Activated naive CD8-positive, alpha-beta T cell treated with anti-CD3 and anti-CD28 coated beads, Interleukin-2, amount 10 ng/mL, durations not matched to agents 7 days and 5 days (primary cell): ENCODE data around the gene PBX4. TPM values are rescaled to one million over a fixed set of nuclear protein-coding genes. Genes with fewer than 3 reads are reported as not detected.
"Not testable (repeated sequence)": the region's sequence is repeated elsewhere in the genome, so short reads cannot be mapped to it uniquely, and the experiment has no call there.

ENCODE experiments used
- ATAC-seq: fragments of 150-1000 bp; cut with Tn5 transposase; one replicate; pipeline ENCODE4 v1.10.0; 2021; ENCODE audit warnings: low read depth, moderate library complexity
- POLR2A ChIA-PET: fragments of 350-600 bp; sonication (Branson Sonifier 250); formaldehyde crosslinking; loops from one replicate; lab custom pipeline; 2021; ENCODE audit warnings: antibody characterized with exemption; lab: Charles Lee
- DNase-seq: peaks from one replicate; pipeline ENCODE4 v3.0.0; 2021
- H3K27ac Mint-ChIP-seq: one replicate; pipeline ENCODE4 v1.8.0; 2022; ENCODE audit warnings: mild to moderate bottlenecking, mixed read lengths
- H3K27me3 Mint-ChIP-seq: one replicate; pipeline ENCODE4 v1.8.0; 2022; ENCODE audit warnings: mild to moderate bottlenecking, moderate library complexity, mixed read lengths
- H3K36me3 Mint-ChIP-seq: one replicate; pipeline ENCODE4 v1.8.0; 2021; ENCODE audit warnings: mild to moderate bottlenecking, mixed read lengths
- H3K4me1 Mint-ChIP-seq: one replicate; pipeline ENCODE4 v1.8.0; 2021; ENCODE audit warnings: mixed read lengths
- H3K4me3 Mint-ChIP-seq: one replicate; pipeline ENCODE4 v1.8.0; 2022; ENCODE audit warnings: mild to moderate bottlenecking, moderate library complexity, mixed read lengths
- H3K9me3 Mint-ChIP-seq: one replicate; pipeline ENCODE4 v1.8.0; 2021; ENCODE audit warnings: mixed read lengths
- total RNA-seq, 2 experiments: library from RNA; stranded (reverse); gene quantifications; one replicate each; pipeline ENCODE4 v1.2.3, GENCODE V29; 2021

PBX4 gene
- total RNA-seq, 2 experiments from 2014 or later: 41.3 to 46.1 TPM

GRCh38 chr19:19606686-19607085 is 11.8 kb downstream of the PBX4 start:
- H3K9me3 Mint-ChIP-seq, ATAC-seq, H3K4me3 Mint-ChIP-seq, H3K27me3 Mint-ChIP-seq, DNase-seq: not testable (repeated sequence)
- H3K4me1 Mint-ChIP-seq: peaks cover 44% of the 10 kb centered on the region
- POLR2A ChIA-PET: interaction anchor here (2.3 to 3.1 kb wide), 3 partner anchors 11 to 22 kb away, joined by 6 to 16 read pairs (median 10); partner anchors contain the start of gene PBX4
- H3K36me3 Mint-ChIP-seq: peaks cover 35% of the 10 kb centered on the region
- H3K27ac Mint-ChIP-seq: peak overlapping the region; percentile 93

- H3K4me1 Mint-ChIP-seq: peaks cover 51% of the 10 kb centered on the region
- H3K27me3 Mint-ChIP-seq: no peaks in the 10 kb centered on the region
- POLR2A ChIA-PET: interaction anchor here (0.7 to 3.1 kb wide), 6 partner anchors 8 to 1240 kb away, joined by 4 to 16 read pairs (median 6); partner anchors contain the start of gene PBX4
- peaks cover 40% of the 10 kb centered on the region for H3K36me3 Mint-ChIP-seq
- DNase-seq (no peak), ATAC-seq (peak; percentile 77)
- H3K9me3 Mint-ChIP-seq: no peaks in the 10 kb centered on the region
- peak overlapping the region; percentile 93 for H3K27ac Mint-ChIP-seq
- peak overlapping the region; percentile 65 for H3K4me3 Mint-ChIP-seq
Observed at GRCh38 chr19:19606021-19606420, 12.5 kb downstream of the PBX4 start.

- Mint-ChIP-seq H3K27ac (peak overlapping the region; percentile 86), H3K4me3 (peak overlapping the region; percentile 55), H3K36me3 (peaks cover 22% of the 10 kb centered on the region), H3K9me3 (no peaks in the 10 kb centered on the region), H3K27me3 (no peaks in the 10 kb centered on the region), H3K4me1 (peaks cover 56% of the 10 kb centered on the region)
- POLR2A ChIA-PET: interaction anchor here (0.5 to 2.4 kb wide), 9 partner anchors 10 to 143 kb away, joined by 3 to 10 read pairs (median 4); partner anchors contain the start of genes NDUFA13, PBX4 and TSSK6
- no peak for ATAC-seq
- no peak for DNase-seq
Observed at GRCh38 chr19:19602713-19603324, 15.7 kb downstream of the PBX4 start.

GRCh38 chr19:19602136-19602712 is 16.3 kb downstream of the PBX4 start:
- no peak for ATAC-seq
- DNase-seq: no peak
- Mint-ChIP-seq H3K27ac (peak overlapping the region; percentile 86), H3K36me3 (peaks cover 26% of the 10 kb centered on the region), H3K4me3 (peak overlapping the region; percentile 55), H3K27me3 (no peaks in the 10 kb centered on the region), H3K9me3 (no peaks in the 10 kb centered on the region), H3K4me1 (peaks cover 61% of the 10 kb centered on the region)
- POLR2A ChIA-PET: interaction anchor here (0.8 to 2.4 kb wide), 8 partner anchors 11 to 143 kb away, joined by 3 to 10 read pairs (median 5); partner anchors contain the start of genes NDUFA13, PBX4 and TSSK6

GRCh38 chr19:19600793-19601330 is 17.6 kb downstream of the PBX4 start:
- POLR2A ChIA-PET: interaction anchor here (0.6 to 2.3 kb wide), 2 partner anchors 12 to 68 kb away, joined by 3 to 10 read pairs; no protein-coding TSS in a partner anchor
- peak overlapping the region; percentile 86 for H3K27ac Mint-ChIP-seq
- H3K27me3 Mint-ChIP-seq: no peaks in the 10 kb centered on the region
- H3K9me3 Mint-ChIP-seq: no peaks in the 10 kb centered on the region
- ATAC-seq (no peak), DNase-seq (no peak)
- peaks cover 60% of the 10 kb centered on the region for H3K4me1 Mint-ChIP-seq
- peaks cover 23% of the 10 kb centered on the region for H3K36me3 Mint-ChIP-seq
- peak overlapping the region; percentile 4 for H3K4me3 Mint-ChIP-seq

- peak; percentile 68 for DNase-seq
- ATAC-seq: peak; percentile 76
- Mint-ChIP-seq H3K27ac (peak overlapping the region; percentile 96), H3K36me3 (peaks cover 28% of the 10 kb centered on the region), H3K4me3 (peak overlapping the region; percentile 64), H3K4me1 (peaks cover 71% of the 10 kb centered on the region)
- not testable (repeated sequence) for H3K9me3 Mint-ChIP-seq, H3K27me3 Mint-ChIP-seq
- POLR2A ChIA-PET: interaction anchor here (0.6 to 3.4 kb wide), 14 partner anchors 9 to 223 kb away, joined by 3 to 37 read pairs (median 4); partner anchors contain the start of genes LPAR2, PBX4, ZNF101 and ZNF506
Observed at GRCh38 chr19:19598728-19599451, 19.6 kb downstream of the PBX4 start.

GRCh38 chr19:19597809-19598306 is 20.6 kb downstream of the PBX4 start:
- H3K4me1 Mint-ChIP-seq: peaks cover 63% of the 10 kb centered on the region
- no peaks in the 10 kb centered on the region for H3K27me3 Mint-ChIP-seq
- peak overlapping the region; percentile 96 for H3K27ac Mint-ChIP-seq
- peak overlapping the region; percentile 64 for H3K4me3 Mint-ChIP-seq
- ATAC-seq: peak; percentile 63
- POLR2A ChIA-PET: interaction anchor here (0.5 to 3.4 kb wide), 9 partner anchors 8 to 224 kb away, joined by 3 to 37 read pairs (median 4); partner anchors contain the start of genes LPAR2, PBX4, ZNF101 and ZNF506
- no peaks in the 10 kb centered on the region for H3K9me3 Mint-ChIP-seq
- DNase-seq: no peak
- peaks cover 30% of the 10 kb centered on the region for H3K36me3 Mint-ChIP-seq

- no peak overlapping the region for H3K4me3 Mint-ChIP-seq
- DNase-seq (no peak), ATAC-seq (no peak)
- POLR2A ChIA-PET: no interaction called here
- peak overlapping the region; percentile 75 for H3K27ac Mint-ChIP-seq
- H3K9me3 Mint-ChIP-seq: no peaks in the 10 kb centered on the region
- peaks cover 32% of the 10 kb centered on the region for H3K36me3 Mint-ChIP-seq
- H3K4me1 Mint-ChIP-seq: peaks cover 63% of the 10 kb centered on the region
- no peaks in the 10 kb centered on the region for H3K27me3 Mint-ChIP-seq
Observed at GRCh38 chr19:19595171-19595701, 23.3 kb downstream of the PBX4 start.

- no peaks in the 10 kb centered on the region for H3K9me3 Mint-ChIP-seq
- no peak overlapping the region for H3K27ac Mint-ChIP-seq
- ATAC-seq (no peak), DNase-seq (no peak)
- H3K27me3 Mint-ChIP-seq: no peaks in the 10 kb centered on the region
- no peak overlapping the region for H3K4me3 Mint-ChIP-seq
- H3K4me1 Mint-ChIP-seq: peaks cover 69% of the 10 kb centered on the region
- peaks cover 35% of the 10 kb centered on the region for H3K36me3 Mint-ChIP-seq
- POLR2A ChIA-PET: interaction anchor here (0.8 kb wide), 1 partner anchor 10 kb away, joined by 3 read pairs; no protein-coding TSS in a partner anchor
Observed at GRCh38 chr19:19594381-19594780, 24.1 kb downstream of the PBX4 start.

GRCh38 chr19:19592690-19593089 is 25.8 kb downstream of the PBX4 start:
- POLR2A ChIA-PET: no interaction called here
- no peak overlapping the region for H3K4me3 Mint-ChIP-seq
- DNase-seq (no peak), ATAC-seq (no peak)
- H3K27ac Mint-ChIP-seq: peak overlapping the region; percentile 73
- no peaks in the 10 kb centered on the region for H3K9me3 Mint-ChIP-seq
- H3K36me3 Mint-ChIP-seq: peaks cover 46% of the 10 kb centered on the region
- peaks cover 67% of the 10 kb centered on the region for H3K4me1 Mint-ChIP-seq
- H3K27me3 Mint-ChIP-seq: no peaks in the 10 kb centered on the region

GRCh38 chr19:19591133-19591825 is 27.2 kb downstream of the PBX4 start:
- Mint-ChIP-seq H3K9me3 (no peaks in the 10 kb centered on the region), H3K4me1 (peaks cover 57% of the 10 kb centered on the region), H3K4me3 (peak overlapping the region; percentile 67), H3K27ac (peak overlapping the region; percentile 95), H3K36me3 (peaks cover 39% of the 10 kb centered on the region), H3K27me3 (no peaks in the 10 kb centered on the region)
- ATAC-seq: peak; percentile 80
- DNase-seq: no peak
- POLR2A ChIA-PET: interaction anchor here (0.9 to 2.9 kb wide), 5 partner anchors 8 to 36 kb away, joined by 3 to 37 read pairs (median 5); partner anchors contain the start of gene PBX4

- Mint-ChIP-seq H3K9me3 (no peaks in the 10 kb centered on the region), H3K27ac (peak overlapping the region; percentile 84), H3K4me1 (peaks cover 50% of the 10 kb centered on the region), H3K36me3 (peaks cover 39% of the 10 kb centered on the region), H3K4me3 (peak overlapping the region; percentile 40), H3K27me3 (no peaks in the 10 kb centered on the region)
- DNase-seq (no peak), ATAC-seq (no peak)
- POLR2A ChIA-PET: interaction anchor here (2.0 to 2.9 kb wide), 3 partner anchors 10 to 38 kb away, joined by 10 to 37 read pairs (median 12); no protein-coding TSS in a partner anchor
Observed at GRCh38 chr19:19588546-19588945, 29.9 kb downstream of the PBX4 start.
